IMR-90 (cell line): ENCODE results near the gene FAXDC2. TPM values are rescaled to one million over a fixed set of nuclear protein-coding genes. Genes with fewer than 3 reads are reported as not detected.

Experiments used
- ATAC-seq: fragments of 200-7000 bp; cut with Tn5 transposase; 2 replicates; pipeline ENCODE4 v1.9.1; 2020; ENCODE audit warnings: low read depth, mild to moderate bottlenecking, moderate library complexity
- BruUV-seq: library from RNA; stranded (reverse); fragments of 400-500 nt; replicated peaks from 2 replicates; lab custom pipeline; 2021; lab: Mats Ljungman, UMichigan
- CTCF ChIA-PET: fragments of 300-600 bp; formaldehyde crosslinking; extraction: SDS; loops from one replicate; lab custom pipeline; 2021; ENCODE audit warnings: antibody characterized with exemption; lab: Yijun Ruan, JAX
- POLR2A ChIA-PET: fragments of 300-600 bp; sonication (Branson Sonifier 250); formaldehyde crosslinking; loops from one replicate; lab custom pipeline; 2022; ENCODE audit warnings: antibody characterized with exemption; ENCODE audit not compliant: unreplicated experiment; lab: Charles Lee
- DNase-seq: peaks from one replicate; pipeline ENCODE4 v3.0.0; 2013
- H2AFZ ChIP-seq: replicated peaks from 2 replicates; pipeline ENCODE3; 2013; ENCODE audit warnings: low read length, mild to moderate bottlenecking; ENCODE audit not compliant: poor library complexity
- H2AK5ac ChIP-seq: 2 replicates; pipeline ENCODE4 v1.6.1; 2013; ENCODE audit warnings: low read depth, low read length, inconsistent platforms
- H2AK9ac ChIP-seq: replicated peaks from 2 replicates; pipeline ENCODE3; 2013; ENCODE audit warnings: mild to moderate bottlenecking, low read depth, low read length, moderate library complexity; ENCODE audit not compliant: poor library complexity
- H2BK120ac ChIP-seq: 2 replicates; pipeline ENCODE4 v1.6.1; 2013; ENCODE audit warnings: low read depth, low read length, inconsistent platforms
- H2BK15ac ChIP-seq: 3 replicates; pipeline ENCODE4 v1.6.1; 2013; ENCODE audit warnings: low read depth, low read length, inconsistent platforms
- H2BK20ac ChIP-seq: 2 replicates; pipeline ENCODE4 v1.6.1; 2013; ENCODE audit warnings: low read depth, mild to moderate bottlenecking, inconsistent platforms, low read length, moderate library complexity
- H2BK5ac ChIP-seq: 2 replicates; pipeline ENCODE4 v1.6.1; 2013; ENCODE audit warnings: mild to moderate bottlenecking, low read depth, low read length, inconsistent platforms; ENCODE audit not compliant: poor library complexity, severe bottlenecking
- H3K14ac ChIP-seq: replicated peaks from 2 replicates; pipeline ENCODE4 v1.6.1; 2013; ENCODE audit warnings: low read depth, low read length, inconsistent platforms
- H3K18ac ChIP-seq: 2 replicates; pipeline ENCODE4 v1.6.1; 2013; ENCODE audit warnings: low read depth, low read length, control low read depth
- H3K23ac ChIP-seq: 2 replicates; pipeline ENCODE4 v1.6.1; 2013; ENCODE audit warnings: low read depth, low read length, inconsistent platforms
- H3K27ac ChIP-seq: 2 replicates; pipeline ENCODE4 v1.5.1; 2013; ENCODE audit warnings: mild to moderate bottlenecking, control low read depth, low read length; ENCODE audit not compliant: insufficient read depth
- H3K27me3 ChIP-seq: 2 replicates; pipeline ENCODE4 v1.6.1; 2013; ENCODE audit warnings: low read length; ENCODE audit not compliant: control insufficient read depth, insufficient read depth
- H3K36me3 ChIP-seq: 2 replicates; pipeline ENCODE4 v1.6.1; 2013; ENCODE audit warnings: low read length, mixed read lengths; ENCODE audit not compliant: control insufficient read depth, insufficient read depth
- H3K4ac ChIP-seq: 2 replicates; pipeline ENCODE4 v1.6.1; 2013; ENCODE audit warnings: low read depth, low read length, inconsistent platforms
- H3K4me1 ChIP-seq: 2 replicates; pipeline ENCODE4 v1.6.1; 2013; ENCODE audit warnings: low read length, mixed read lengths; ENCODE audit not compliant: control insufficient read depth, insufficient read depth
- H3K4me2 ChIP-seq: 2 replicates; pipeline ENCODE4 v1.6.1; 2013; ENCODE audit warnings: low read depth, mild to moderate bottlenecking, control low read depth, low read length, moderate library complexity
- H3K4me3 ChIP-seq: 2 replicates; pipeline ENCODE4 v1.5.1; 2013; ENCODE audit warnings: low read depth, mild to moderate bottlenecking, control low read depth, low read length, moderate library complexity; ENCODE audit not compliant: insufficient read depth
- H3K56ac ChIP-seq: 2 replicates; pipeline ENCODE4 v1.6.1; 2013; ENCODE audit warnings: low read length, inconsistent platforms; ENCODE audit not compliant: insufficient read depth; ENCODE audit errors: extremely low read depth
- H3K79me1 ChIP-seq, 2 experiments: 2 replicates each; pipeline ENCODE4 v1.6.1; 2013; ENCODE audit warnings: low read length in 2 of 2, inconsistent platforms in 1 of 2, low read depth in 1 of 2
- H3K9ac ChIP-seq: 2 replicates; pipeline ENCODE4 v1.6.1; 2013; ENCODE audit warnings: low read depth, low read length, control low read depth
- H3K9me1 ChIP-seq: 2 replicates; pipeline ENCODE4 v1.6.1; 2013; ENCODE audit warnings: low read length, inconsistent platforms; ENCODE audit not compliant: insufficient read depth
- H3K9me3 ChIP-seq: 2 replicates; pipeline ENCODE4 v1.6.1; 2013; ENCODE audit warnings: low read length; ENCODE audit not compliant: control insufficient read depth, insufficient read depth
- H4K20me1 ChIP-seq: 2 replicates; pipeline ENCODE4 v1.6.1; 2013; ENCODE audit warnings: low read length, inconsistent platforms; ENCODE audit not compliant: insufficient read depth
- H4K5ac ChIP-seq: 2 replicates; pipeline ENCODE4 v1.6.1; 2013; ENCODE audit warnings: mild to moderate bottlenecking, low read depth, low read length, control low read depth
- H4K8ac ChIP-seq, 2 experiments: 2 replicates each; pipeline ENCODE4 v1.6.1; 2013; ENCODE audit warnings: low read depth in 2 of 2, low read length in 2 of 2, control low read depth in 1 of 2, inconsistent platforms in 1 of 2
- H4K91ac ChIP-seq: 2 replicates; pipeline ENCODE4 v1.6.1; 2013; ENCODE audit warnings: low read depth, low read length, inconsistent platforms; ENCODE audit not compliant: insufficient read depth
- BHLHE40 ChIP-seq: fragments of 150-350 bp; IDR thresholded peaks from 2 replicates; pipeline ENCODE4 v1.6.1; 2016; ENCODE audit warnings: mild to moderate bottlenecking, low read depth, low read length
- CEBPB ChIP-seq: IDR thresholded peaks from 2 replicates; pipeline ENCODE4 v1.6.1; 2012; ENCODE audit warnings: low read depth, low read length, improper control_type of control experiment
- WGBS, 2 experiments: methylation state at CpG; one replicate each; pipeline versions ENCODE4 v1.1.5 to v1.1.7; 2013; ENCODE audit warnings: missing lambda C conversion rate in 2 of 2; ENCODE audit not compliant: insufficient read length in 1 of 2; ENCODE audit errors: extremely low coverage in 2 of 2; 5-methylcytosine and 5-hydroxymethylcytosine counted together
- dilution Hi-C: fragments of 300-500 bp; cut with HindIII; formaldehyde crosslinking; loops from one replicate; pipeline ENCODE4 v1.14.3; 2018; ENCODE audit warnings: low sequenced_read_pairs; ENCODE audit not compliant: unreplicated experiment
- in situ Hi-C: fragments of 300-500 bp; cut with MboI; formaldehyde crosslinking; loops from 3 replicates; pipeline ENCODE4 v1.14.3; 2019; ENCODE audit warnings: low sequenced_read_pairs, inconsistent platforms, mixed read lengths
- intact Hi-C: fragments of 100-400 bp; cut with micrococcal nuclease; formaldehyde crosslinking; loops from 2 replicates; pipeline ENCODE4 v1.10.0; 2022
- polyA plus RNA-seq, 3 experiments: library from polyadenylated mRNA; depleted of rRNA; stranded (reverse); fragments of >200 nt; gene quantifications; 2 replicates each; pipeline ENCODE4 v1.2.3, GENCODE V29; 2012; ENCODE audit warnings: low replicate concordance in 1 of 3
- total RNA-seq: library from RNA; depleted of rRNA; stranded (reverse); fragments of >200 nt; gene quantifications from 2 replicates; pipeline ENCODE4 v1.2.3, GENCODE V29; 2012

The FAXDC2 gene
- total and polyA plus RNA-seq, 2 of the 4 experiments (the other 2 are of a cell fraction): 4.3 to 8.9 TPM

DNA sequence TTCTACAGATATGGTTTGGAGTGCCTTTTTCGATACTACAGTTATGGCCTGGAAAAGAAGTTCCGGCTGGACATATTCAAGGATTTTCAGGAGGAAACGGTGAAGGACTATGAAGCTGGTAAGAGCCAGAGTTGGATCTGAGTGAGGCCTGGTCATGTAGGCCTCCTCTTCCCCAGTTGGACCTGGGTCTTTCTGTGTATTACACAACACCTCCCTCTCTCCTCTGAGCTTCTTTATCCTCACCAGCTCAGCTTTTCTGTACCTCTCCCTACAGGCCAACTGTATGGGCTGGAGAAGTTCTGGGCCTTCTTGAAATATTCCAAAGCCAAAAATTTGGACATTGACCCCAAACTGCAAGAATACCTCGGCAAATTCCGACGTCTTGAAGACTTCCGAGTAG, 39.2 kb downstream of the FAXDC2 start:
- Histone ChIP-seq H3K4me3 (no peak overlapping the region), H2BK15ac (no peak overlapping the region), H3K9me1 (peaks cover 5% of the 10 kb centered on the region), H2AK9ac (no peak overlapping the region), H3K56ac (no peak overlapping the region), H3K4me1 (no peaks in the 10 kb centered on the region), H3K27ac (no peak overlapping the region), H4K8ac (no peak overlapping the region), H4K5ac (no peak overlapping the region), H3K23ac (no peak overlapping the region), H2AK5ac (no peak overlapping the region), H3K4ac (no peak overlapping the region), H4K20me1 (peaks cover 7% of the 10 kb centered on the region; the same call in 1 of the 2 replicates), H2AFZ (no peak overlapping the region), H3K9ac (no peak overlapping the region), H3K14ac (no peak overlapping the region), H3K27me3 (no peaks in the 10 kb centered on the region), H3K9me3 (no peaks in the 10 kb centered on the region), H2BK5ac (no peak overlapping the region), H2BK120ac (no peak overlapping the region), H2BK20ac (no peak overlapping the region), H3K79me1 (peaks cover 20 to 39% of the 10 kb centered on the region in 2 experiments), H3K18ac (no peak overlapping the region), H4K91ac (no peak overlapping the region), H3K36me3 (peaks cover 57% of the 10 kb centered on the region), H3K4me2 (no peak overlapping the region)
- dilution Hi-C loops (no loop called here), in situ Hi-C loops (loop anchor here (25.0 kb wide), 1 partner anchor 349 kb away; no protein-coding TSS in a partner anchor), intact Hi-C loops (loop anchor here (5.0 kb wide), 1 partner anchor 344 kb away; no protein-coding TSS in a partner anchor)
- ChIA-PET POLR2A (no interaction called here), CTCF (no interaction called here)
- ATAC-seq (no peak), DNase-seq (no peak)
- no TSS peak for BruUV-seq
- TF ChIP-seq BHLHE40: no peak
- peak; percentile 42; the same call in 1 of the 2 replicates for TF ChIP-seq CEBPB
- WGBS, 2 experiments: 92% methylated on average over 2 of the region's 7 CpGs; no CpG with 5 or more reads in 1 of the 2 experiments
